CD4-positive, alpha-beta T cell treated with Interleukin-12 subunit alpha and Interleukin-12 subunit beta, for 1 hour (primary cell): Measurements from ENCODE around the gene HS6ST1.

Source experiments
- DNase-seq: peaks from one replicate; pipeline ENCODE4 v3.0.0-alpha.2; 2020

The HS6ST1 gene

DNA sequence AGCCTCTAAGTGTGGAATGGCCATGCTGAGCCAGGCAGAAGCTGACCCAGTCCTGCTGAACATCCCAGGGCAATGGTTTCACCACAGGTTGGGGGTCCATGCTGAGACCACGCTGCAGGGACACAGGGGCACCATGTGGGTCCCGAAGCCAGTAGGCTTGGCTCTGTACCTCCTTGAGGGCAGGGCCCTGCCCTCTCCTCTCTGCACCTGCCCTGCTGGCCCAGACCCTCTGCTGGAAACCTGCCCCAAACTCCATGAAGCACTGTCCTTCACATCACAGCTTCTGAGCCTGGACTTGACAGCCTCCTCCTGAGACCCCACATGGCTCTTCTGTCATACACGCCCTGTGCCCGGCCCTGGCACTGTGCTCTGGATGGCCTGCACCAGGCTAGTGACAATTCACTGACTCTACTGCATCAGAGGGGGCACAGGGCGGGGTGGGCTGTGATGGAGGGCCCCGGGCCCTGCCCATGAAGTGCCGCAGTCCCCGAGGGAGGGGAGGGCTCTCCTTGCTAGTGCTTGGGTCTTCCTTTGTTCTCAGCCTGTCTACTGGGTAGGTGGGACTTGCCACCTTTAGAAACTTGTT, 24.7 kb downstream of the HS6ST1 start:
- DNase-seq: no peak

DNA sequence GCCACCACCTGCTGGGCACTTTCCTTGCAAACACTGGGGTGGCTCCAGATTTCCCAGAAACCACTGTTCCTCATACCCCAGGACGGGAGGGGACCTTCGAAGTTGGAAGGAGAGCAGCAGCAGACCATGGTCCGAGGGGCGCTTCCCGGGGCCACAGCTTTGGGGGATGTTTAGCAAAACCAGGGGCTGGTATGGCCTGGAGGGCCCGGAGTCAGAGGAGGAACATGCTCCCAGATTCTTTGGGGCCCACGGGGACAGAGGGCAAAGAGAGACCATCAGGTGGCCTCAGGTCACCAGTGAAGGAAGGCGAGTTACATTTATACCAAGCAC, 25.3 kb downstream of the HS6ST1 start:
- no peak for DNase-seq

DNA sequence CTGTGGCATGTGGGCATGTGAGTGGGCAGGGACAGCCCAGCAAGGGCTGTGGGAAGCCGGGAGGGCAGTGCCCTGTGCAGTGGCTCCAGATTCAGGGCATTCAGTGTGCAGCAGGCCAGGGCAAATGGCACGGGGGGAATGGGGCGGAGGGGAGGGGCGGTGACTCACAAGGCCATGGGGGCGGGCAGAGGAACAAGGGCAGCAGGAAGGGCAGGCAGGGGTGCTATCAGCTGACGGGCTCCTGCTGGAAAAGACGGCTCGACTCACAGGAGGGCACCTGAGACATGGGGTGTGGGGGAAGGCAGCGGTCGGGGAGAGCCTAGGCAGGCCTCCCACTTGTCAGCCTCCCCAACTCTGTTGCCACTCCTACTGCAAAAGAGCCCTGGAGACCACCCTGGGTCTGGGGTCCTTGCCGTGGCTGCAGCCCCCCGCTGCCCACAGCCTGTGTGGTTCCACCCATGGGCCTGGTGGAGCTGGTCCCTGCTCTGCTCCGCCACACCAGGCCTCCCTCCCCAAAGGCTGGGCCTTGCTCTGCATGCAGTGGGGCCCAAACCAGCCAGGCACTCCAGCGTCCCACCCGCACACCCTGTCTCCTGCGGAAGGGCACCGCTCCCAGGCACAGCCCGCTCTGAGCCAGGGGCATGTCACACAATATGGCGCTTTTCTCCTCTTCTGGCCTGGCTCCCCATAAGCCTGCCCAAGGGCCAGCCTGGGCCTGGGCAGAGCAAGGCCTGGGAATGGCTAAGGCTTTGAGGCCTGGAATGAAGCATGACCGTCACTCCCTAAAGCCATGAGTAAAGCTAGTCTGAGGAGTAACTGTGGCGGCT, 25.9 kb downstream of the HS6ST1 start:
- DNase-seq: no peak

DNA sequence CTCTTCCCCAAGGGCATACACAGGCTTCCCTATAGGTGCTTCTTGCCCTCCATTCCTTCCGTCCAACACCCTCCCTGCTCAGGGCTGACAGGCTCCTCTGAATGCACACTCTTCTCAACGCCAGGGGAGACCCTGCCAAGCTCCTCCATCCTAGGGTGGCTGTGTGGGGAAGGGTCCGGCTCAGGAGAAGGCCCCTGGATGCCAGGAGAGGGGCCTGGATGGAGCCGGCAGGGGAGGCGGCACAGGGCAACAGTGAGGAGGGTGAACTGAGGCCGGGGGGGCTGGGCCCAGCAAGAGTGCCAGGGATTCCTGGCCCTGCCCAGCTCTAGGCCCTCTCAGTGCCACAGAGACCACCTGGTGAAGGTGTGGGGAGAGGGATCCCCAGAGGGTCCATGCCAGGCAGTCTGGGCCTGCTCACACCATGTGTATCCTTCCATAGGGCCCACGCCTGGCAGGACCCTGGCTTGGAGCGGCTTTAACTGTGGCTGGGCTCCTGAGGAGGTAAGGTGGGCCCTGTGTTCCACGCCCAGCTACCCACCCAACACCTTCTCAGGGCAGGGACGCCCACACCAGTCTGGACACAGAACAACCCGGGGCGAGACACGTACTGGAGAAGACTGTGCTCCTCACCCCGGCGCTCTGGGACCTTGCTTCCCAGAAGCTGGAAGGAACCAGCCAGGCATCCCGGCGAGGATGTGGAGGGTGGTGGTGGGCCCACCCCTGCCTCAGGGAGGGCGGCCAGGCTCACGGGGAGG, 26.6 kb downstream of the HS6ST1 start:
- DNase-seq: no peak

DNA sequence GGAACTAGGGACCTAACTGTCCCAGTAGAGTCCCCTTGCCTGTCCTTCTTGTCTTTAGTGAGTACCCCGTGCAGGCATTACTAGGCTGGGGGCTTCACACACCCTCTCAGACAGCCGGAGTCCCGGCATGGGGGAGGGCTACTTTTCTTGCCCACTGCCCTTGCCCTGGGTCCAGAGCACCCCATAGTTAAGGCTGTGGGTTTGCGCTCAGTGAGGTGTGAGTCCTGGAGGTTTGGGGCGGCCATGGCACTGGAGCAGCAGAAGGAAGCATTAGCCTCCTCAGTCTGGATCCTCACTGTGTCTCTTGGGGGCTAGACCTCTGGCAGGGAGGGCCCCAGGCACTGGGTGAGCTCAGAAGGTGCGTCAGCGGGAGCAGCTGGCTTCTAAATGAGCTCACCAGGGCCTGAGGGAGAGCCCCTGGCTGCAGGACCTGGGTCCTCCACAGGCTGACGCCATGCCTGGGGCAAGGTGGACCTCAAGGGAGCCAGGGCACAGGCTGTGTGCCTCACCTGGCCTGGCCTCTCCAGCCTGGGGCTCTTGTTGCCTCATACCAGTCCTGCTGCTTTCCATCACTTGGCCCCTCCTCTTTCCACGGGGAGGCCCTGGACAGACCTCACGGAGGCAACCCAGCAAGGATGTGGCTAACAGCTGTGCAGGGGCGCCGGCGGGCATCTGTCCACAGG, 27.4 kb downstream of the HS6ST1 start:
- no peak for DNase-seq

DNA sequence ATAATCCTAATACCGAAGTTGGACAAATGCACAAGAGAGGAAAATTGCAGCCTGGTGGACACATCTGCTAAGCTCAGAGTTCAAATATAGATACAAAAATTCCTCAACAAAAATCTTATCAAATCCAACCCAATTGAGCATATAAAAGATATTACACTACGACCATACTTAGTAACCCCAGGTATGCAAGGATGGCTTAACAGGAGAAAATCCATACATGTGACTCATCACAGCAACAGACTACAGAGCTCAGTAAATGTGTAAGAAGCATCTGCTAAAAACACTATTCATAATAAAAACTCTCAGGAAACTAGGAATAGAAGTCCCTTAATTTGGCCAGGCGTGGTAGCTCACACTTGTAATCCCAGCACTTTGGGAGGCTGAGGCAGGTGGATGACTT, 28.3 kb downstream of the HS6ST1 start:
- no peak for DNase-seq

DNA sequence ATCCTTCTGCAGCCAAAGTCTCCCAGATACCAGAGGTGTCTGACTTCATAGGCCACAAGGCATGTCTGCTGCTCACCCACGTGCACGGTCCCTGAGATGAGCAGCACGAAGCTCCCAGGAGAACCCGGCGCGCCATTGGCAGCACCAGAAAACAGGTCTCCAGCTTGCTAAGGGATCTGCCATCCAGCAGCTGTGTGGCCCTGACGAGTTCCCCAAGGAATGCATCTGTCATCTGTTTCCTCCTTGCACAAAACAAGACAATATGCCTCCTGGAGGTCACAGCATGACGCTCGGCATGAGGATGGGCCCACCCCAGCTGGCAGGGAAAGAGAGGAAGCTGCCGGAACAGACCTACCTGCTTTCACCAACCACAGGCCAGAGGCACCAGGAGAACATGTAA, 29.2 kb downstream of the HS6ST1 start:
- no peak for DNase-seq

DNA sequence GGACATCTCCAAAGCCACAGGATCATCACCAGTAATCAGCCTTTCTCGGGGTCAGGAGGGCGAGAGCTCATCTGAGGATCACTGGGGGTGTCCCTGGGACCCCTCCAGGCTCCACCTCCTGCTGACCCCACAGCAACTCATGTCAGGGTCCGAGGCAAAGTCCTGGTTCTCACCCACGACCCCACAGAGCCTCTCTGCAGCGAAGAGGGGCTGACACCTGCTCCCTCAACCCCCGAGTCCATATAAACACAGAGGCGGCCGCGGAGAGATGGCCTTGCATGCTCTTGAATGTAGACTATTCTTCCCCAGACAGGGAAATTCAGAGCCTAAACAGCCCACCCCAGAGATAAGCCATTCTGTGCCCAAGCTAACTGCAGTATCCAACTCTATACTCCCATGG, 29.9 kb downstream of the HS6ST1 start:
- DNase-seq: no peak

DNA sequence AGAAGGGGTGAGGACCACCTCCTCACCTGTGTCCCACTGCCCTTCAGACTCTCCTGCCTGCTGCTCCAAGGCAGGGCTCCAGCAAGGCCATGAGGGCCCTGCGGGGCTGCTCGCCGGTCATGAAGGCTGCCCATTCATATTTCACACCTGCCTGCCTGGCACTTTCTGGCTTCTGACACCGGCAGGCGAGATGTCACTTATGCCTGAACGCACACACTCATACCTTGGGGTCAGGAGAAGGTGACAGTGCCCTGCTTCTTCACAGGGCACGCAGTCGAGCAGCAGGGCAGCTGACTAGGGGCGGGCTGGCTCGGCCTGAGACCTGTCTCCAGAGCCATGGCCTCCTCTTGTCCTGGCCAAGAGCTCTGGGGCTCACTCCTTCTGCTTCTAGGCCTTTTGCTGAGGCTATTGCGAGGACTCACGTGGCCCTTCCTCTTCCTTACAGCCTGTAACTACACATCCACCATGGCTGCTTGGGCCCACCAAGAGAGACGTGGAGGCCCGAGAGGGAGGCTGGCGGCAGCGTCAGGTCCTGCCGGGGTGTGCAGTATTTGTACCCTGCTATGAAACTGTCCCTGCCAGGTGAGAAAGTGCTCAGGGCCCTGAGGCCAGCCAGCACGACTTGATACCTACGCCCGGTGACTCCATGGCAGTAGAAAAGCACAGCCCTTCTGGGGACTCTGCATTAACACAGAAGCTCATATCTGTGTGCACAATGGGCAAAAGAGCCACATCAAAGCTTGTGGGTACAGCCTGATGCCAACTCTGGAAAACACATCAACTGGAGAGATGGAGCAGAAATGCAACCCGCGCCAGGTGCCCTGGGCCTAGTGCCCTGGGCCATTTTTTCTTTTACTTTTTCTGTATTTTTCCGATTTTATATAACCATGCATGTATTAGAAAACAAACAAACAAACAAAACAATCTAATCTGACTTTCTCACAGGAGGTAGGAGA, 30.6 kb downstream of the HS6ST1 start:
- no peak for DNase-seq

DNA sequence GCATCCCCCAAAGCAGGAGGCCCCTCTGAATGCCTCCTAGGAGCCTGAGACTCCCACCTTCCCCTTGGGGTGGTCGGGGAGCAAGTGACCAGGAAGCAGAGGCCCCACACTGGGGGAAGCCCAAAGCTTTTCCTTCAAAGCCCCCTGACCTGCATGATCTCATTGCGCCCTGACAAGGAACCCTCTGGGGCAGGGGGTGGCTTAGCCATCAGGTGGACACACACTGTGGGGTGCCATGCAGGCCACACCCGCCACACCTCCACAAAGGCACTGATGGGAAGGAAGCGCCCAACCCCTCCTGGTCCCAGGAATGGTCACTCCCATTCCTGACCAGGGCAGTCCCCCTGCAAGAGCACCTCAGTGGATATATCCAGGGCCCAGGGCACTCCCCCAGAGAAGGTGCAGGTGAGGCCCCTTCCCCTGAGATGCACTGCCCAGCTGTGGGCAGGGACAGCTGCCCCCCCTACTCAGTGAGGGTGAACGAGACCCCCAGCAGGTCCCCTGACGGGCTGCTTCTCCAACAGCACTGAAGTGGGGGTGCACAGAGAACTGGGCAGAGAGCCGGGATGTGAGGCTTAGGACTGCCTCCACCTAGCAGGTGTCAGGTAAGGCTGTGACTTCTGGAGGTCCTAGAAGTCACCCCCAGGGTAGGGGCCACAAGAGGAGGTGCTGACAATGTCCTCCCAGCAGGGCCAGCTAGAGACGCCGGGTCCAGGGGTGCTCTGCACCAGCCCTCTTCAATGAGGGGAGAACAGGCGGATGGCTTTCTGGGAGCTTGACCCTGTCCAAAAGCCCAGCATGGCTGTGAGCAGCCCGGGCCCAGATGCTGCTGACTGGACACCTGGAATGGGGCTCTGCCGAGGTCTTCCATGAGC, 31.5 kb downstream of the HS6ST1 start:
- no peak for DNase-seq

DNA sequence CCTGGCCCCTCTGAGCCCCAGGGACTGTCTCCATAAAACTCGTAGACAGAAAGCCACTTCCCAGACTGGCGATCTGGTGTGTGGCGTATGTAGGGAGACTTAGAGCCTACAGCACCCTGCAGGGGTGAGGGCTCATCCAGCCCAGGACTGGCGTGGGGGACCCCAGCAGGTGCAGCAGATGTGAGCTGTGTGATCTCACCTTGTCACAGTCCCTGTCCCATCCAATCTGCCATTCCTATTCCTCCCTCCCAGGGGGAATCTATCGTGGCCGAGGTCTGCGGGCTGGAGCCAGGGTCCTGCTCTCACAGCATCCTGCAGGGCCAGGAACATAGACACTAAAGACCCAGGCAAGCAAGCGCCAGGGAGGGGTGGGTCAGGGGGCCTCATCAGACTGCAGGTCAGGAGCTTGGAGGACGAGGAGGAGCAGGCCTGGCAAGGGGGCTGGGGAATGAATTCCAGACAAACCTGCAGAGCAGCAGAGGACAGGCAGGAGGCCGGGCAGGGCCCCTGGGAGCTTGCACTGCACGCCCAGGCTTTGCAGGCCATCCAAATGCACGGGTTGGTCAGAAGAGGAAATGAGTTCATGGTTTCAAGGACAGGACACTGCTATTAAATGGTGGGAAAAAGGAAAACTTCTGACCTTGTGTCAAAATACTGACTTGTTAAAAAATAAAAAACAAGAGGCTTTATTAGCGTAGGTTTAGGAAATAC, 32.5 kb downstream of the HS6ST1 start:
- DNase-seq: no peak

DNA sequence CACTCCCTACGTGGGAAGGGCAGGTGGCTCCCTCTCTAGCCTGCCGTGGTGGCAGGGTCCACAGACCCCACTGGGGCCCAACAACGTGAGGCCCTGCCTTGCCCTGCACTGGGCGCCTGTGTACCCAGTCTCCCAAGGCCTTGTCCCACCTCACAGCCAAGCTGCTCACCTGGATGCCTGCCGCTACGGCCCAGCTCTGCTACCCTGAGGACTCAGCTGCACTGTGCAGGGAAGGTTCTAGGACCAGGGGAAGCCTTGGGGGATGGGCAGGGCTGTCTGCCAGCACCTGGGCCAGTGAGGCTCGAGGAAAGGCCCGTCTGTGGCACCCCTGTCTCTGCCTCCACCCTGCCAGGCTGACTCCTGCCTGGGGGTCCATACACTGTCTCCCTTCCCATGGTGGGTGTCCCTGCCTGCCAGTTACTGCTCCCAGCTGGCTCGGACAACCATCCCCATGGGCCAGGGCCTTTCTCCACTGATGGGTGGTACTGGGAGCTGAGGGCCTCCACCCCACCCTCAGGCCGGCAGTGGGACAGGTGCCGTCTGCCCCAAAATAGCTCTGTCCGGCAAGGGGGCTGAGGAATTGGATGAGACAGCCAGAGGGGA, 33.2 kb downstream of the HS6ST1 start:
- DNase-seq: no peak

DNA sequence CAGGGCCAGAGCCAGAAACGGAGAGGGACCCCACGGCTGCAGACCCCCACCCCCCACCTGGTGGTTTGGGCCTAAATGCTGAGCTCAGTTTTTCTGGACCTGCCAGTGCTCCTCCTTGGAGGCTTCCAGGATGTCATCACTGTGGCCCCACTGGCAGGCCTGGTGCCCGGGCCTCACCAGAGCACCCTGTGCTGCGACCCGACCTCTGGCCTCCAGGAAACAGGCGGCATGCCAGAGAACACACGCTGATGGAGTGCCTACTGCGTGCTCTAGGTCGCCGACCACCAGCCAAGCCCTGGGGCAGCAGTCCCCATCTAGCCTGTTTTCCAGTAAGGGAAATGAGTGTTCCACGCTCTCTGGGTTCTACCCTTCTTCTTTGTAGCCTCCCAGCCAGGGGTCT, 33.8 kb downstream of the HS6ST1 start:
- no peak for DNase-seq

DNA sequence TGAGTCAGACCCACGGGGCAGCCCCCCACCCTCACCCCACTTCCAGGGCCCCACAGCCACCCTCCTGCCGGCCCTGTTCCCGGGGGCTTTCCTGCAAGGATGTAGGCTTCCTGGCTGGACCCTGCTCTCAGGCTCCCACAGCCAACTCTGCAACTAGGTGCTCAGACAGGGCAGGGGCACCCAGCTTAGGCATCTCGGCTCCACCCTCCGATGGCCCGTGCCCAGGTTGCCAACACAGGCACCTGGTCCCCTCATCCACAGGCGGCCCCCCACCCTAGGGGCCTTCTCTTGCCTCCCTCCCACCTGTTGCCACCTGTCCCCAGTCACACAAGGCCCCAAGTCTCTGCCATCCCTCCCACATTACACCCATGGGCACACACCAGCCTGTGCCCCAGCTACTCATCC, 34.6 kb downstream of the HS6ST1 start:
- no peak for DNase-seq

DNA sequence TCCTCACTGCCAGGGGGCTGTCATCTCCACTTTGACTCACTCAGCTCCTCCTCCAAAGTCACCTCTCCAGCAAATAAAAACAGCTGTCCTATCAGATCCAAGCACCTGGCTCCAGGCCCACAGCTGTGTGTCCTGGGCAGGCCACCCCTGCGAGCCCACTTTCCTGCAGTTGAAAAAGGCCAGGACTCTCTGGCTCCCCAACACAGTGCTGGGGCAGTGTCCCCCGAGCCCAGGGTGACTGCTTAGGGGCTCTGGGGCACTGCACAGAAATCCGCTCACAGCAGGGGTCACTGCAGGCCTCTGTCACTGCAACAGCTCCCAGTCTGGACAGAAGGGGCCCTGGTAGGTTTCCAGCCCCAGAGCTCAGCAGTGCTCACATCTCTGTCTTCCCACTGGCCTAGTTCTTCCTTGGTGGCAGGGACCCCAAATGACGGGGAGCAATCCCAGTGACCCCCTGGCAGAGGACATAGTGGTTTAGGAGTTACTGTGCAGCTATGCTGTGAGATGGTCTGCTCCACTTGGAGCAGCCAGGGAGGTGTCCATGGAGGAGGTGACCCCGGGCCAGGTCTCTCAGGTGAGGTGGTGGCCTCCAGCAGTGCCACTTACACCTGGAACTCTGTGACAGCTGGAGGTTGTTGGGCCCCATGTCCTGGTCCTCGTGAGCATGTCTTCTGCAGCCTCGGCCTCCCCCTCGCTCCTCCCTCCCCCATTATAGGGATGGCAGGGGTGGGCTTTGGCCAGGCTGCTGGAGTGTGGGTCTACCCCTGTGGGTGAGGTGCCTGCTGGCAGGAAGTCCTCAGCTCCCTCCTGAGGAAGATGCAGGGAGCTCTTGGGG, 35.5 kb downstream of the HS6ST1 start:
- no peak for DNase-seq

DNA sequence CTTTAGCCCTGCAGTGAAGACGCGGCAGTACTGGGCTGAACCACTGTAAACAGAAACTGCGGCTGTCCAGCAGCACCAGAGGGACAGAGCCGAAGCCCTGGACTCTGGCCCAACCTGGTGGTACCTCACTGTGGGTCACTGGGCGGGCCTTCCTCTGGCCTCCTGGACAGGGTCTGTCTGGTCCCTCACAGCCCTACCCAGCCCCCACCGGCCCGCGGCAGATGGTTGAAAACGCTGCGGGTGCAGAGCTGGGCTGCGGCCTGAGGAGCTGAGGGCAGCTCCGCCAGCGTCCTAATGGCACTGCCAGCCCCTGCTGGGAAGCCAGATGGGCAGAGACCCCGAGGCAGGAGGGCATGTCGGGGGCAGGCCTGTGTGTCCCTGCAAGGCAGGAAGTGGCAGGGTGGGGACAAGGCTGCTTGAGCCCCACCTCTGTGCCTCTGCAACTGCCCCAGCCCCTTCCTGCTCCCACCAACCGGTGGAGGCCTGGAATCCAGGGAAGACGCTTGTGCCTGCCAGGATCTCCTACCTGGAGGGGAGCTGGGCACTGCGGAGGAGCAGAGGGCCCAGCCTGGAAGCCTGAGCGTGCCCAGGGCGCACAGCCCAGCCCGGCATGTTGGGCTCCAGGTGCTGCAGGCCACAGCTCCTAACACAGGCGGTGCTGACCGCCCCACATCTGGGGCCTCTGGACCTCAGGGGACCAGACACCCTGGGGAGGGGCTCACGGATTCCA, 36.3 kb downstream of the HS6ST1 start:
- DNase-seq: no peak

DNA sequence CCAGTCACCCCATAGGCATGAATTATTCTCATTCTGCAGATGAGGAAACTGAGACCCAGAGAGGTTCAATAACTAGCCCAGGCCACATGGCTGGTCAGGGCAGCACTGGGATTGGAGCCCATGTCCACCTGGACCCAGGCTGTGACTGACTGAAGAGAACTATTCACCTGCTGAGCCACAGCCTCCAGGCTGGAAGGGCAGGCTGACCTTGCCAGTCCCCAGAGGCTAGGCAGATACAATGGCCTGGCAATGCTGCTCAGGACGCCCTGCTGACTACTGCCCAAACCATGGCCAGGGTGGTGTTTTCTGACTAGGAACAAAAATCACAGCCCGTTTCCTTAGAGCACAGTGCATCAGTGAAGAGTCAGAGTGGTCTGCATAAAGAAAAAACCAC, 36.8 kb downstream of the HS6ST1 start:
- no peak for DNase-seq

DNA sequence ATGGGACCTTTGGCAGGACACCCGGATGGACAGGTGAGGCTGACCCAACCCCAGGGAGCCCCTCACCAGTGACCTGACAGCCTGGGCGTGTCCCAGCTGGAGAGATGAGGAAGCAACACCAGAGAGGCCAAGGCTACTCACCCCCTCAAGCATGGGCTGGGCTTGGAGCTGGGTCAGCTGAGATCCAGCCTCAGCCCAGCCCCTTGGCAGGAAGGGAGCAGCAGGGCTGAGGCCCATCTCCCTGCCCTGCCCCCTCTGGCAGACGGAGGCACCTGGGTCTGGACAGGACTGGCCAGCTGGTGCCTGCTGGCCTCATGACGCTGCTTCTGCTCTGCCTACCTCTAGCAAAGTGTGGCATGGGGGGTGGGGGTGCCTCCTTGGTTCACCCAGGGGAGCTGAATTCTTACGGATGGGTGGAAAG, 37.8 kb downstream of the HS6ST1 start:
- DNase-seq: no peak
